Ascending aorta (tissue), 2 donors: ENCODE measurements around the gene BHLHA15. TPM values are rescaled to one million over a fixed set of nuclear protein-coding genes. Genes with fewer than 3 reads are reported as not detected.

ENCODE experiments used
- DNase-seq, 2 donors: peaks; one replicate each; pipeline ENCODE4 v3.0.0-alpha.2; 2019; ENCODE audit warnings: low spot score in 2 of 2
- H3K27ac ChIP-seq, 2 donors: fragments of 200-600 bp; sonication (generic); one replicate each; pipeline ENCODE4 v1.5.1; 2016 to 2017; ENCODE audit warnings: mild to moderate bottlenecking in 1 of 2
- H3K27me3 ChIP-seq: fragments of 200-600 bp; sonication (generic); one replicate; pipeline ENCODE4 v1.5.1; 2017
- H3K36me3 ChIP-seq, 2 donors: fragments of 200-600 bp; sonication (generic); one replicate each; pipeline ENCODE4 v1.5.1; 2016
- H3K4me1 ChIP-seq, 2 donors: fragments of 200-600 bp; sonication (generic); one replicate each; pipeline ENCODE4 v1.5.1; 2016 to 2017; ENCODE audit warnings: mild to moderate bottlenecking in 1 of 2
- H3K4me3 ChIP-seq, 2 donors: fragments of 200-600 bp; sonication (generic); one replicate each; pipeline ENCODE4 v1.5.1; 2016 to 2017; ENCODE audit warnings: mild to moderate bottlenecking in 1 of 2
- H3K9me3 ChIP-seq, 2 donors: fragments of 200-600 bp; sonication (generic); one replicate each; pipeline ENCODE4 v1.5.1; 2016
- intact Hi-C: fragments of 100-400 bp; cut with DNase I; formaldehyde crosslinking; loops from one replicate; pipeline ENCODE4 v1.15.1; 2023
- total RNA-seq: library from RNA; depleted of rRNA; stranded (reverse); fragments of >200 nt; gene quantifications from one replicate; pipeline ENCODE4 v1.1.0, GENCODE V29; 2016
- TF ChIP-seq, protein P1 (sequence below), 3 experiments: fragments of 200-600 bp in 2 of 3; fragments of 450-650 bp in 1 of 3; sonication (generic) in 2 of 3; IDR thresholded peaks; one replicate each; pipeline ENCODE4 v1.5.1; 2016 to 2019; ENCODE audit warnings: antibody characterized with exemption in 3 of 3, mild to moderate bottlenecking in 1 of 3, moderate library complexity in 1 of 3

BHLHA15 gene
- total RNA-seq, 1 donor from 2014 or later: not detected

DNA sequence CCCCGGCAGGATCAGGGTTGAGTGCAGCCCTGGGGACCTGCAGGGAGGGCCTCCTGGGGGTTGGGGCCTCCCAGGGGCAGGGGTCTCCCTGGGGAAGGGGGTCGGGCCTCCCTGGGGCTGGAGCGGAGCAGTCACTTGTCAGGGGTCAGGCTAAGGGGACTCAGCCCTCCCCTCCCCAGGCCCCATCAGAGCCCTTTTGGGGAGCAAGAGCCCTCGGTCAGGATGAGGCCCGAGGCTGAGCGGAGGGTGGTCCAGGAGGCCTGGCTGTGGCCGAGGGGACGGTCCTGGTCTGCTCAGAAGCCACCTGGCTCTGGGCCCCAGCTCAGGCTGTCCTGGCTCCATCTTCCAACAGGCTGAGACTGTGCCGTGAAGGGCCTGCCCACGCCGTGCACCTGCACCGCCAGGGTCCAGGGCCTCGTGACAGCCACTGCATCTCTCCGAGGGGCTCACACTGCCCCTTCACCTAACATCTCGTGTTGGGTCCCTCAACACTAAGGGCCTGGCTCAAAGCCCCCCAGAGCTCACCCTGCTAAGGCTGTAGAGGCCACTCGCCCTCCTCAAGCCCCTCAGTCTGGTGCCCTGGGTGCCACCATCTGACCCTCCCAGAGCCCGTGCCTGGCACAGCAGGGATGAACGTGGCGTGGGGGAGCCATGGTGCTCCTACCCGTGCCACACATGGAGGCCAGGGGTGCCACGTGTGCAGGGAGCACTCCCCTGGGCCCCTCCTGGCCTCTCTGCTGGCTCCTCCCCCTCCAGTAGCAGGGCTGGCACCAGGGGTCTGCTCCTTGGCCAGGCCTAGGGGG lies 12.9 kb downstream of the BHLHA15 start:
- no peaks in the 10 kb centered on the region for H3K27me3 ChIP-seq
- H3K27ac ChIP-seq: no peak overlapping the region
- TF ChIP-seq, protein P1, sequence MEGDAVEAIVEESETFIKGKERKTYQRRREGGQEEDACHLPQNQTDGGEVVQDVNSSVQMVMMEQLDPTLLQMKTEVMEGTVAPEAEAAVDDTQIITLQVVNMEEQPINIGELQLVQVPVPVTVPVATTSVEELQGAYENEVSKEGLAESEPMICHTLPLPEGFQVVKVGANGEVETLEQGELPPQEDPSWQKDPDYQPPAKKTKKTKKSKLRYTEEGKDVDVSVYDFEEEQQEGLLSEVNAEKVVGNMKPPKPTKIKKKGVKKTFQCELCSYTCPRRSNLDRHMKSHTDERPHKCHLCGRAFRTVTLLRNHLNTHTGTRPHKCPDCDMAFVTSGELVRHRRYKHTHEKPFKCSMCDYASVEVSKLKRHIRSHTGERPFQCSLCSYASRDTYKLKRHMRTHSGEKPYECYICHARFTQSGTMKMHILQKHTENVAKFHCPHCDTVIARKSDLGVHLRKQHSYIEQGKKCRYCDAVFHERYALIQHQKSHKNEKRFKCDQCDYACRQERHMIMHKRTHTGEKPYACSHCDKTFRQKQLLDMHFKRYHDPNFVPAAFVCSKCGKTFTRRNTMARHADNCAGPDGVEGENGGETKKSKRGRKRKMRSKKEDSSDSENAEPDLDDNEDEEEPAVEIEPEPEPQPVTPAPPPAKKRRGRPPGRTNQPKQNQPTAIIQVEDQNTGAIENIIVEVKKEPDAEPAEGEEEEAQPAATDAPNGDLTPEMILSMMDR (IDR thresholded peaks at IDR 0.05): no peak
- intact Hi-C loops: no loop called here
- H3K36me3 ChIP-seq: peaks cover 38 to 61% of the 10 kb centered on the region in 2 donors
- no peak for DNase-seq
- no peaks in the 10 kb centered on the region for H3K9me3 ChIP-seq
- H3K4me1 ChIP-seq: no peaks in the 10 kb centered on the region
- H3K4me3 ChIP-seq: no peak overlapping the region

DNA sequence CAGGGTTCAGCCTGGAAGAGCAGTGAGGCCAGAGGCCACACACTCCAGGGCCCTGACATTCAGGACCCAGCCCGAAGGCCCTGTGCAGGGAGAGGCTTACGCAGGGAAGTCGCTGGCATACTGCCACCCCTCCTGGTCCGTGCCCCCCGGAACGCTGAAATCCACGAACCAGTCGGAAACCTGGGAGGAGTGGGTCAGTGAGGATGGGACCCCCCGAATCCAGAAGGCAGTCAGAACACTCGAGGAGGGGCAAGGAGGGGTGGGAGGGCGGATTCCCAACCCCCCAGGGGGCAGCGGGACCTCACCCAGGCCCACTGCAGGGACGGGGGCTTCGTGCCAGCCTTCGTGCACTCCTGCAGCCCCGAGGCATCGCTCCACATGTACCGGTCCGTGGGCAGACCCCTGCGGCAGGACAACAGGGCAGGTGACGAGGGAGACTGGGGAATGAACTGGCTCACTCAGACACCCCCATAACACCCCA lies 13.5 kb downstream of the BHLHA15 start:
- DNase-seq: no peak
- intact Hi-C loops: no loop called here
- H3K27ac ChIP-seq: no peak overlapping the region
- H3K27me3 ChIP-seq: no peaks in the 10 kb centered on the region
- no peak overlapping the region for H3K4me3 ChIP-seq
- no peaks in the 10 kb centered on the region for H3K4me1 ChIP-seq
- H3K9me3 ChIP-seq: no peaks in the 10 kb centered on the region
- TF ChIP-seq, protein P1 (IDR thresholded peaks at IDR 0.05): no peak
- peaks cover 34 to 60% of the 10 kb centered on the region in 2 donors for H3K36me3 ChIP-seq

DNA sequence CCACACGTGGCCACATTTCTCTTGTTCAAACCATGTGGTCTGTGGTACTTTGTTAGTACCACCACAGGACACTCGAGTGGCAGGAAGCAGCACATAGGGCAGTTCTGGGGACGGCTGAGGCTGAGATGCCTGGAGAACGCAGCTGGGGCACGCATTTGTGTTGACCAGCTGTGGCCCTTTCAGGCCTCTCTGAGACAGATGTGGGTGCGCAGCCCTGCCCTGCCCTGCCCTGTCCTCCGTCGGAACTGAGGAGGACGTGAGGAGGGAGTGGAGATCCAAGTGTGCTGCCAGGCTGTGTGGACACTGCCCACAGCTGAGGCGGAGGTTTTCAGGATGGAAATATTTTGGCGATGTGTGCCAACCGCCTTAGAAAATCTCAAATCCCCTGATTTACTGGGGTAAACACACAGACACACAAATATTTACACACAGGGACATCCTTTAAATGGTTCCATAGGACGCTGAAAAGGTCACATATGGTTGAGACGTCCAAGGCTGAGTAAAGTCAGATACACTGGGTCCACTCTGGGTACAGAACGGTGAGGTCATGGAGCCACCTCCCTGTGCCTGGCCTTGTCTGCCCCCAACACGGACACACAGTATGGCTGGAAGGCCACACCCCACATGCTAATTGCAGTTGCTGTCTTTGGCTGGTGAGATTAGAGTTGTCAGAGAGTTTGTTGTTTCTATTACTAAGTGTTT lies 14.8 kb downstream of the BHLHA15 start:
- intact Hi-C loops: no loop called here
- H3K9me3 ChIP-seq: no peaks in the 10 kb centered on the region
- H3K4me3 ChIP-seq: no peak overlapping the region
- no peaks in the 10 kb centered on the region for H3K4me1 ChIP-seq
- H3K27me3 ChIP-seq: no peaks in the 10 kb centered on the region
- peaks cover 35 to 67% of the 10 kb centered on the region in 2 donors for H3K36me3 ChIP-seq
- DNase-seq: no peak
- no peak overlapping the region for H3K27ac ChIP-seq
- TF ChIP-seq, protein P1 (IDR thresholded peaks at IDR 0.05): no peak

DNA sequence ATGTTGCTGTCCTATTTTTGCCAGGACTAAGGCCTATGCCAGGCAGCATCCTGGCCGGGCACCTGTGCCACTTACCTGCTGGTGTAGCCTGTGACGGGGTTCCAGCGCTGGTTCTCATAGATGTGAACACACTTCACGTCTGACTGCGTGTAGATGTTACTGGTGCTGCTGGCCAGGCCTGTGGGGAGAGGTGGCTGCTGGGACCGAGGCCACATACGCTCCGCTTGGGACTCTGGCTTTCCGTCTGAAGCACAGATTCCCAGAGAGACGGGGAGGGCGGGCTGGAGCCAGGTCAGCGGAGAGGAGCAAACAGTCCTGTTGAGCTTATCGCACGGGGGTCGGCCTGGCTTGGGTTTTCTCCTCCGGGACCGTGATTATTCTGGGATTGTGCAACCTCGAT lies 16.7 kb downstream of the BHLHA15 start:
- H3K4me1 ChIP-seq: no peaks in the 10 kb centered on the region
- H3K27me3 ChIP-seq: no peaks in the 10 kb centered on the region
- DNase-seq: no peak
- no peaks in the 10 kb centered on the region for H3K9me3 ChIP-seq
- intact Hi-C loops: no loop called here
- no peak overlapping the region for H3K4me3 ChIP-seq
- TF ChIP-seq, protein P1 (IDR thresholded peaks at IDR 0.05): no peak
- H3K27ac ChIP-seq: no peak overlapping the region
- H3K36me3 ChIP-seq: peaks cover 21 to 66% of the 10 kb centered on the region in 2 donors

DNA sequence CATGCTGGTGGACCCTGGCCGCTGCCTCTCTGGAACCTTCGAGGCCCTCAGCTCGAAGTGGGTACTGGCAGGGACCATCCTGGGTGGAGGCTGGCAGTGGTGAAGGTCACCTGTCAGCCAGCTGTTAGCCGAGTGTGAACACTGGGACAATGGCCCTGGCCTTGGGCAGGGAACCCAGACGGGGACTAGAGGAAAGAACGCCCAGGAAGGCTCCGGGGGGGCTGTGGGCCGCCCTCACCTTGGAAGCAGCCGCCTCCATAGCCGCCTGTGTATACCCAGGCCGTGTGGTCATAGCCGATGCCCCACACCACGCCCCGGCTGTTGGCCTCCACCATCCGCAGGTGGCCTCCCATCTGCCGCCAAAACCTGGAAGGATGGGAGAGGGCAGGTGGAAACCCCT lies 17.6 kb downstream of the BHLHA15 start:
- H3K9me3 ChIP-seq: no peaks in the 10 kb centered on the region
- no peak overlapping the region for H3K4me3 ChIP-seq
- TF ChIP-seq, protein P1 (IDR thresholded peaks at IDR 0.05): no peak
- no peak overlapping the region for H3K27ac ChIP-seq
- H3K27me3 ChIP-seq: no peaks in the 10 kb centered on the region
- no peaks in the 10 kb centered on the region for H3K4me1 ChIP-seq
- H3K36me3 ChIP-seq: peaks cover 27 to 71% of the 10 kb centered on the region in 2 donors
- intact Hi-C loops: no loop called here
- DNase-seq: no peak
